ENCODE measurements around the gene MIOS. TPM values are rescaled to one million over a fixed set of nuclear protein-coding genes. Genes with fewer than 3 reads are reported as not detected.

Gene MIOS
- total RNA-seq, 2 donors from 2014 or later: 24.9 to 47.7 TPM

DNA sequence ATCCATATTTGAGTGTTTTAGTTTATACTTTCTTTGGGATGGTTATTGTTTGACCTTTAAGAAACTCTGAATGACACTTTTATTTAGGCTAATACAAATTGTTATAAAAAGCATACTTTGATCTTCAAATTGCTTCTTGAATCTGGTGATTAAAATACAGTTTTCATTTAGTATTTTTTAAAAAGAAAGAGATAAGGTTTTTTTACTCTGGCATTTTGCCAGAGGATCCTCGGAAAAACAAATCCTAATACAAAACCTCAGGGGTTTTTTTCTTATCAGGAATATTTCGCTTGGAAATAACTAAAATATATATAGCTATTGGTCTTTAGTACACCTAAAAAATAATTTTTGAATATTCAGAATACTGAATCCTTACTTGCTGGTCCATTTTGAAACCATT, 17.0 kb downstream of the MIOS start:
- H3K27ac Mint-ChIP-seq: no peak overlapping the region
- no peak for ATAC-seq (replicated peaks)

GRCh38 chr7:7584653-7585052, 18.0 kb downstream of the MIOS start:
- no peaks in the 10 kb centered on the region for H3K9me3 Mint-ChIP-seq
- no peak overlapping the region for H3K27ac Mint-ChIP-seq
- no peak overlapping the region for H3K4me3 Mint-ChIP-seq
- ATAC-seq (replicated peaks): no peak
- H3K27me3 Mint-ChIP-seq: no peaks in the 10 kb centered on the region
- no peaks in the 10 kb centered on the region for H3K4me1 Mint-ChIP-seq
- H3K36me3 Mint-ChIP-seq (ENCODE audit: low read depth): peaks cover 27% of the 10 kb centered on the region

More for the DNA sequence above, 17.0 kb downstream of the MIOS start:
- Mint-ChIP-seq H3K27me3 (no peaks in the 10 kb centered on the region), H3K9me3 (no peaks in the 10 kb centered on the region), H3K36me3 (ENCODE audit: low read depth) (peaks cover 31% of the 10 kb centered on the region), H3K4me1 (no peaks in the 10 kb centered on the region), H3K4me3 (no peak overlapping the region)

- Mint-ChIP-seq H3K4me3 (no peak overlapping the region), H3K36me3 (ENCODE audit: low read depth) (peaks cover 29% of the 10 kb centered on the region), H3K27me3 (no peaks in the 10 kb centered on the region), H3K27ac (no peak overlapping the region), H3K9me3 (no peaks in the 10 kb centered on the region), H3K4me1 (no peaks in the 10 kb centered on the region)
- no peak for ATAC-seq (replicated peaks)
These were observed 18.7 kb downstream of the MIOS start for GRCh38 chr7:7585241-7585928.

- Mint-ChIP-seq H3K4me1 (no peaks in the 10 kb centered on the region), H3K4me3 (no peak overlapping the region), H3K27me3 (no peaks in the 10 kb centered on the region), H3K27ac (no peak overlapping the region), H3K36me3 (ENCODE audit: low read depth) (peaks cover 75% of the 10 kb centered on the region), H3K9me3 (no peaks in the 10 kb centered on the region)
- no peak for ATAC-seq (replicated peaks)
These were observed 28.8 kb downstream of the MIOS start for GRCh38 chr7:7595451-7595850.

GRCh38 chr7:7596176-7596575, 29.5 kb downstream of the MIOS start:
- H3K27ac Mint-ChIP-seq: no peak overlapping the region
- no peaks in the 10 kb centered on the region for H3K27me3 Mint-ChIP-seq
- H3K4me1 Mint-ChIP-seq: no peaks in the 10 kb centered on the region
- ATAC-seq (replicated peaks): no peak
- H3K9me3 Mint-ChIP-seq: peaks cover 4% of the 10 kb centered on the region
- H3K4me3 Mint-ChIP-seq: no peak overlapping the region
- peaks cover 74% of the 10 kb centered on the region for H3K36me3 Mint-ChIP-seq (ENCODE audit: low read depth)

- no peaks in the 10 kb centered on the region for H3K4me1 Mint-ChIP-seq
- no peak overlapping the region for H3K4me3 Mint-ChIP-seq
- H3K9me3 Mint-ChIP-seq: no peaks in the 10 kb centered on the region
These were observed 40.3 kb downstream of the MIOS start for GRCh38 chr7:7607010-7607409.

DNA sequence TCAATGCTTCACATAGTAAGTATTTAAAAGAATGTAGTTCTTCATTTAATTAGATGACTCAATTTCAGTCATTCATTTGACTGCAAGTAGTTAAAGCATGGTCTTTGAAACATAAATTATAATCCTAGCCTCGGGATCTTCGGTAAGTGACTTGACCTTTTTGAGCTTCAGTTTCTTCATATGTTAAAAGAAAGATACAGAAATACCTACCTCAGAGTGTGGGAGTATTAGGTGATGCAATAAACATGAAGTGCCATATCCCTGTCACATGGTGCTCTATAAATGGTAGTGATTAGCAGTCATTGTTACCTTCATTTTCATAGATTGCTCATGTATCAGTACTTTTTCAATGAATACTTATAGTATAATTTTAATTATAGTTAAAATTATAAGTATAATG, 42.6 kb downstream of the MIOS start:
- no peak for ATAC-seq (replicated peaks)

More at GRCh38 chr7:7607010-7607409, 40.3 kb downstream of the MIOS start:
- no peak for ATAC-seq (replicated peaks)
- peaks cover 23% of the 10 kb centered on the region for H3K36me3 Mint-ChIP-seq (ENCODE audit: low read depth)
- no peaks in the 10 kb centered on the region for H3K27me3 Mint-ChIP-seq
- H3K27ac Mint-ChIP-seq: no peak overlapping the region

GRCh38 chr7:7612519-7612918, 45.8 kb downstream of the MIOS start:
- no peak overlapping the region for H3K27ac Mint-ChIP-seq
- no peaks in the 10 kb centered on the region for H3K9me3 Mint-ChIP-seq
- H3K4me3 Mint-ChIP-seq: no peak overlapping the region
- no peaks in the 10 kb centered on the region for H3K27me3 Mint-ChIP-seq
- ATAC-seq (replicated peaks): no peak
- peaks cover 12% of the 10 kb centered on the region for H3K36me3 Mint-ChIP-seq (ENCODE audit: low read depth)
- H3K4me1 Mint-ChIP-seq: no peaks in the 10 kb centered on the region

More for the DNA sequence above, 42.6 kb downstream of the MIOS start:
- Mint-ChIP-seq H3K4me3 (no peak overlapping the region), H3K36me3 (ENCODE audit: low read depth) (peaks cover 23% of the 10 kb centered on the region), H3K27me3 (no peaks in the 10 kb centered on the region), H3K4me1 (no peaks in the 10 kb centered on the region), H3K27ac (no peak overlapping the region), H3K9me3 (no peaks in the 10 kb centered on the region)

DNA sequence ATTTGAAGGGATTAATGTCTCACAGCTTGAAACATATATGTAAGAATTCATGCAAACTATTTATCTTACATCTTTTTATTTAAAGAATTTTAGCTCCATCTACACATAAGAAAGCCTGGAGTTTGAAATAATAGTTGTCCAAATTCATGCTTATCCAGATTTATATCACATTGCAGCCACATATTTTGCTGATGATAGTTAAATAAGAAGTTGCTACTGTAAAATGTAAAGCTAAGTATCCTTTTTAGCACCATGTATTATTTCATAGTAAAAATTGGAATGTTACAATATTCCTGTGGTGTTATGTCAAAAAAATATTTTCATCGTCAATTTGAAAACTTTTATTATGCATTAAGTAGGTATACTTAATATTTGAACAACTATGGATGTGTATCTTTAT, 46.5 kb downstream of the MIOS start:
- Mint-ChIP-seq H3K27ac (no peak overlapping the region), H3K4me1 (no peaks in the 10 kb centered on the region)
- no peak for ATAC-seq (replicated peaks)

DNA sequence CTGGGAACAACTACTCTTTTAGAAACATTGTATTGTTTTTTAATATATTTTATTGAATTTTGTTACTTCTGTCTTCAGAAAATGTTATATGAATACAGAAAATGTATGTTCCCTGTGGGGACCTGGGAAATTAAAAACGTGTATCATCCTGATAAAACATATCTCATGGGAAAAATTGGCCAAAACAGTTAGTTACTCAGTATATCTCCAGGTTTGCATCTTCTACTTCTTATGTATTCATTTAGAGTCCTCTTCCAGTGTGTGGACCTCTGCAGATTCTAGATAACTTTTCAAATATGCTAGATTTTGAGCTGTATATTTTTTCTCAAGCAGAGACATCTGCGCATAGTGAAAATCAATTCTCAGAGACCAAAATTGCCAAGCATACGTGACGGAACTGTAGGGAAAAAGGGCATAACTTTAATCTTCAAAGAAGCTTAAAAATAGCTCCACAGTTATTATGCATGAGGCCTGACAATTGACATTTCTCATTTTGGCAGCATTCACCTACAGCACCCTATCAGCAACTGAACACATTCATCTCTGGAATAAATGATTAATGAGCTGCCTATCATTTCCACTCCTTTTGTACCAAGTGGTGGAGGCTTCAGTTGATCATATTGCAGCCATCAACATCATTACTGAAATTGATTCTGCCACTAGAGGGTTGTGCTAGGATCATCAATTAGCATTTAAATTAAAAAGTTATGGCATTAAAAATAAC, 47.5 kb downstream of the MIOS start:
- Mint-ChIP-seq H3K4me1 (no peaks in the 10 kb centered on the region), H3K4me3 (no peak overlapping the region), H3K9me3 (no peaks in the 10 kb centered on the region), H3K27ac (no peak overlapping the region), H3K36me3 (ENCODE audit: low read depth) (peaks cover 6% of the 10 kb centered on the region), H3K27me3 (no peaks in the 10 kb centered on the region)
- no peak for ATAC-seq (replicated peaks)

More for the DNA sequence above, 46.5 kb downstream of the MIOS start:
- Mint-ChIP-seq H3K36me3 (ENCODE audit: low read depth) (peaks cover 6% of the 10 kb centered on the region), H3K9me3 (no peaks in the 10 kb centered on the region), H3K27me3 (no peaks in the 10 kb centered on the region), H3K4me3 (no peak overlapping the region)

DNA sequence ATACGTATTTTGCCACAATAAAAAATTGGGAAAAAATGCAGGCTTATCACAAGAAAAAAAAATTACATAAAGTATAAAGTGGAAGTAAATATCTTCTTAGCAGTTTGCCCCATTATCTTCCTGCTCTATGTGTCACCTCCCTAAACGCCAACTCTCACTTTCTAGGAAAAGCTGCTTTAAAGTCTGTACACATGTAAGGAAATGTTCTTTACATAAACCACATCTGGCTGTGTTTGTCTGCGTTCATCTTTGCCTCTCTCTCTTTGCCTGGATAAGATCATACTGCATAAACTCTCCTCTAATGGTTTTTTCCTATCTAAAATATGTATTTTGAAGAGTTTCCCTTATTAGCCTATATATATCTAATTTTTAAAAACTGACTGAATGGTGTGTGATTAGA, 50.9 kb downstream of the MIOS start:
- H3K9me3 Mint-ChIP-seq: no peaks in the 10 kb centered on the region
- H3K27me3 Mint-ChIP-seq: no peaks in the 10 kb centered on the region
- H3K27ac Mint-ChIP-seq: no peak overlapping the region
- no peaks in the 10 kb centered on the region for H3K4me1 Mint-ChIP-seq
- H3K4me3 Mint-ChIP-seq: no peak overlapping the region
- no peaks in the 10 kb centered on the region for H3K36me3 Mint-ChIP-seq (ENCODE audit: low read depth)
- ATAC-seq (replicated peaks): no peak

GRCh38 chr7:7618410-7618809, 51.7 kb downstream of the MIOS start:
- Mint-ChIP-seq H3K9me3 (no peaks in the 10 kb centered on the region), H3K36me3 (ENCODE audit: low read depth) (no peaks in the 10 kb centered on the region), H3K4me1 (no peaks in the 10 kb centered on the region), H3K4me3 (no peak overlapping the region), H3K27ac (no peak overlapping the region), H3K27me3 (no peaks in the 10 kb centered on the region)
- ATAC-seq (replicated peaks): no peak

- H3K27me3 Mint-ChIP-seq: no peaks in the 10 kb centered on the region
- no peaks in the 10 kb centered on the region for H3K4me1 Mint-ChIP-seq
- H3K9me3 Mint-ChIP-seq: no peaks in the 10 kb centered on the region
- no peak overlapping the region for H3K27ac Mint-ChIP-seq
- no peak overlapping the region for H3K4me3 Mint-ChIP-seq
- H3K36me3 Mint-ChIP-seq (ENCODE audit: low read depth): no peaks in the 10 kb centered on the region
- no peak for ATAC-seq (replicated peaks)
These were observed 53.6 kb downstream of the MIOS start for GRCh38 chr7:7620236-7620635.

- Mint-ChIP-seq H3K4me3 (no peak overlapping the region), H3K9me3 (peaks cover under 1% of the 10 kb centered on the region), H3K36me3 (ENCODE audit: low read depth) (no peaks in the 10 kb centered on the region), H3K27ac (no peak overlapping the region), H3K27me3 (no peaks in the 10 kb centered on the region), H3K4me1 (no peaks in the 10 kb centered on the region)
- no peak for ATAC-seq (replicated peaks)
These were observed 54.0 kb downstream of the MIOS start for GRCh38 chr7:7620644-7621210.

GRCh38 chr7:7628476-7628875, 61.8 kb downstream of the MIOS start:
- H3K4me3 Mint-ChIP-seq: no peak overlapping the region
- ATAC-seq (replicated peaks): no peak
- H3K27me3 Mint-ChIP-seq: no peaks in the 10 kb centered on the region
- peaks cover 10% of the 10 kb centered on the region for H3K9me3 Mint-ChIP-seq
- no peaks in the 10 kb centered on the region for H3K4me1 Mint-ChIP-seq
- H3K36me3 Mint-ChIP-seq (ENCODE audit: low read depth): no peaks in the 10 kb centered on the region
- no peak overlapping the region for H3K27ac Mint-ChIP-seq
